Esophagus squamous epithelium (tissue), 4 donors: ENCODE results near the gene DTX2.
"Not testable (repeated sequence)": the region's sequence is repeated elsewhere in the genome, so short reads cannot be mapped to it uniquely, and the experiment has no call there.

Source experiments
- CTCF ChIP-seq, 6 experiments: fragments of 450-650 bp in 4 of 6; fragments of 200-600 bp in 2 of 6; sonication (generic) in 2 of 6; IDR thresholded peaks; one replicate each; pipeline ENCODE4 v1.5.1; 2016 to 2019; ENCODE audit warnings: antibody characterized with exemption in 6 of 6, mild to moderate bottlenecking in 4 of 6, moderate library complexity in 4 of 6
- POLR2A ChIP-seq, 4 donors: fragments of 450-650 bp; IDR thresholded peaks; one replicate each; pipeline ENCODE4 v1.6.1; 2017; ENCODE audit warnings: antibody characterized with exemption in 4 of 4, mild to moderate bottlenecking in 4 of 4, moderate library complexity in 3 of 4

DNA sequence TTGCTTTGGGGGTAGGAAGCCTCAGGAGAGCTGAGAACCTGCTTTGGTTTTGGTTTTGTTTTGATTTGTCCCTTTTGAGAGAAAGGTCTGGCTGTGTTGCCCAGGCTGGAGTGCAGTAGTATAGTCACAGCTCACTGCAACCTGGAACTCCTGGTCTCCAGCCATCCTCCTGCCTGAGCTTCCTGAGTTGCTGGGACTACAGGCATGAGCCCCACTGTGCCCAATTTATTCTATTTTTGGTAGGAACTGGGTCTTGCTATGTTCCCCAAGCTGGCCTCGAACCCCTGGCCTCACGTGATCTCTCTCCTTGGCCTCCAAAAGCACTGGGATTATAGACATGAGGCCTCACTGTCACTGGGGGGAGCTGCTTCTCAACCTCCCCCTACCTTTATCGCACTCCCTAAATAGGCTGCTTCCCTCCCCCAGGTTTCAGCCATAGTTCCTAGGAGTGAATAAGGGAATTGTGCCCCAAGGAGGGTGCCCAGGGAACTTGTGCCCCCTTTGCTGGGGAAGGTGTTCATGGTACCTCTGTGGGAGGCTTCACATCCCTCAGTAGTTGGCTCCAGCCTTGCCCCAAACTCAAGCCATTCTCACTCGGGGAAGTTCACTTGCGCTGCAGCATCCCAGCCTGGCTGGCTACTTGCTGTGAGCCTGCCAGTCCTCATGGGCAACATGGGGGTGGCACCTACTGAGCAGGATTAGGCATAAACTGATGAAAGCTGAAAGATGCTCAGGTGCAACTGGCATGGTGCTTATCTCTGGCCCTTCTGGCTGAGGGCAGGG is 18.7 kb upstream of the DTX2 start:
- not testable (repeated sequence) for TF ChIP-seq POLR2A, CTCF (IDR thresholded peaks at IDR 0.05)
